Eye (tissue), 1 donor: Measurements from ENCODE around the gene PTPRN2.

Source experiments
- DNase-seq: peaks from one replicate; pipeline ENCODE4 v3.0.0-alpha.2; 2015

Gene PTPRN2

GRCh38 chr7:158602905-158603772 is 15.5 kb upstream of the PTPRN2 start:
- no peak for DNase-seq

GRCh38 chr7:158602041-158602440 is 14.4 kb upstream of the PTPRN2 start:
- no peak for DNase-seq

GRCh38 chr7:158601090-158601489 is 13.5 kb upstream of the PTPRN2 start:
- no peak for DNase-seq

- no peak for DNase-seq
Measured at GRCh38 chr7:158596745-158597144, 9.1 kb upstream of the PTPRN2 start.

GRCh38 chr7:158596309-158596708 is 8.7 kb upstream of the PTPRN2 start:
- no peak for DNase-seq

- DNase-seq: no peak
Measured at GRCh38 chr7:158595068-158595467, 7.4 kb upstream of the PTPRN2 start.

GRCh38 chr7:158592541-158592940 is 4.9 kb upstream of the PTPRN2 start:
- no peak for DNase-seq

GRCh38 chr7:158591944-158592343 is 4.3 kb upstream of the PTPRN2 start:
- DNase-seq: no peak

- no peak for DNase-seq
Measured at GRCh38 chr7:158590181-158590530, 2.5 kb upstream of the PTPRN2 start.

GRCh38 chr7:158589653-158590052 is 2.0 kb upstream of the PTPRN2 start:
- no peak for DNase-seq

- no peak for DNase-seq
Measured at GRCh38 chr7:158588878-158589442, 1.3 kb upstream of the PTPRN2 start.

GRCh38 chr7:158588085-158588877 is 658 bp upstream of the PTPRN2 start:
- DNase-seq: peak; percentile 63

- DNase-seq: no peak
Measured at GRCh38 chr7:158586499-158587161, 993 bp downstream of the PTPRN2 start.

GRCh38 chr7:158585721-158586498 is 1.7 kb downstream of the PTPRN2 start:
- DNase-seq: no peak

- DNase-seq: no peak
Measured at GRCh38 chr7:158584407-158584806, 3.2 kb downstream of the PTPRN2 start.

GRCh38 chr7:158583810-158584209 is 3.8 kb downstream of the PTPRN2 start:
- no peak for DNase-seq

- no peak for DNase-seq
Measured at GRCh38 chr7:158583143-158583542, 4.5 kb downstream of the PTPRN2 start.

- no peak for DNase-seq
Measured at GRCh38 chr7:158582089-158582456, 5.5 kb downstream of the PTPRN2 start.

- no peak for DNase-seq
Measured at GRCh38 chr7:158581440-158582088, 6.1 kb downstream of the PTPRN2 start.

- no peak for DNase-seq
Measured at GRCh38 chr7:158579662-158580646, 7.7 kb downstream of the PTPRN2 start.
